ENCODE measurements around the gene RHOT2. TPM values are rescaled to one million over a fixed set of nuclear protein-coding genes. Genes with fewer than 3 reads are reported as not detected.

The RHOT2 gene
- total RNA-seq, 1 donor from 2014 or later = 33.2 TPM

DNA sequence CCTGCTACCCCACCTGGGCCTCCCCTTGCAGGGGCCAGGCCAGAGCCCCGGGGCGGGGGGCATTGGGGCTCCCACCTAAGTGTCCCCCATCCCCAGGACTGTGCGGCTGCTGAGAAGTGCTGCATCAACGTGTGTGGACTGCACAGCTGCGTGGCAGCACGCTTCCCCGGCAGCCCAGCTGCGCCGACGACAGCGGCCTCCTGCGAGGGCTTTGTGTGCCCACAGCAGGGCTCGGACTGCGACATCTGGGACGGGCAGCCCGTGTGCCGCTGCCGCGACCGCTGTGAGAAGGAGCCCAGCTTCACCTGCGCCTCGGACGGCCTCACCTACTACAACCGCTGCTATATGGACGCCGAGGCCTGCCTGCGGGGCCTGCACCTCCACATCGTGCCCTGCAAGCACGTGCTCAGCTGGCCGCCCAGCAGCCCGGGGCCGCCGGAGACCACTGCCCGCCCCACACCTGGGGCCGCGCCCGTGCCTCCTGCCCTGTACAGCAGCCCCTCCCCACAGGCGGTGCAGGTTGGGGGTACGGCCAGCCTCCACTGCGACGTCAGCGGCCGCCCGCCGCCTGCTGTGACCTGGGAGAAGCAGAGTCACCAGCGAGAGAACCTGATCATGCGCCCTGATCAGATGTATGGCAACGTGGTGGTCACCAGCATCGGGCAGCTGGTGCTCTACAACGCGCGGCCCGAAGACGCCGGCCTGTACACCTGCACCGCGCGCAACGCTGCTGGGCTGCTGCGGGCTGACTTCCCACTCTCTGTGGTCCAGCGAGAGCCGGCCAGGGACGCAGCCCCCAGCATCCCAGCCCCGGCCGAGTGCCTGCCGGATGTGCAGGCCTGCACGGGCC is 35.2 kb upstream of the RHOT2 start:
- DNase-seq (ENCODE audit: low spot score) = no peak

DNA sequence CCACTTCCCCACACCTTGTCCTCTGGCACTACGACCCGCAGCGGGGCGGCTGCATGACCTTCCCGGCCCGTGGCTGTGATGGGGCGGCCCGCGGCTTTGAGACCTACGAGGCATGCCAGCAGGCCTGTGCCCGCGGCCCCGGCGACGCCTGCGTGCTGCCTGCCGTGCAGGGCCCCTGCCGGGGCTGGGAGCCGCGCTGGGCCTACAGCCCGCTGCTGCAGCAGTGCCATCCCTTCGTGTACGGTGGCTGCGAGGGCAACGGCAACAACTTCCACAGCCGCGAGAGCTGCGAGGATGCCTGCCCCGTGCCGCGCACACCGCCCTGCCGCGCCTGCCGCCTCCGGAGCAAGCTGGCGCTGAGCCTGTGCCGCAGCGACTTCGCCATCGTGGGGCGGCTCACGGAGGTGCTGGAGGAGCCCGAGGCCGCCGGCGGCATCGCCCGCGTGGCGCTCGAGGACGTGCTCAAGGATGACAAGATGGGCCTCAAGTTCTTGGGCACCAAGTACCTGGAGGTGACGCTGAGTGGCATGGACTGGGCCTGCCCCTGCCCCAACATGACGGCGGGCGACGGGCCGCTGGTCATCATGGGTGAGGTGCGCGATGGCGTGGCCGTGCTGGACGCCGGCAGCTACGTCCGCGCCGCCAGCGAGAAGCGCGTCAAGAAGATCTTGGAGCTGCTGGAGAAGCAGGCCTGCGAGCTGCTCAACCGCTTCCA is 34.4 kb upstream of the RHOT2 start:
- DNase-seq (ENCODE audit: low spot score) = no peak

DNA sequence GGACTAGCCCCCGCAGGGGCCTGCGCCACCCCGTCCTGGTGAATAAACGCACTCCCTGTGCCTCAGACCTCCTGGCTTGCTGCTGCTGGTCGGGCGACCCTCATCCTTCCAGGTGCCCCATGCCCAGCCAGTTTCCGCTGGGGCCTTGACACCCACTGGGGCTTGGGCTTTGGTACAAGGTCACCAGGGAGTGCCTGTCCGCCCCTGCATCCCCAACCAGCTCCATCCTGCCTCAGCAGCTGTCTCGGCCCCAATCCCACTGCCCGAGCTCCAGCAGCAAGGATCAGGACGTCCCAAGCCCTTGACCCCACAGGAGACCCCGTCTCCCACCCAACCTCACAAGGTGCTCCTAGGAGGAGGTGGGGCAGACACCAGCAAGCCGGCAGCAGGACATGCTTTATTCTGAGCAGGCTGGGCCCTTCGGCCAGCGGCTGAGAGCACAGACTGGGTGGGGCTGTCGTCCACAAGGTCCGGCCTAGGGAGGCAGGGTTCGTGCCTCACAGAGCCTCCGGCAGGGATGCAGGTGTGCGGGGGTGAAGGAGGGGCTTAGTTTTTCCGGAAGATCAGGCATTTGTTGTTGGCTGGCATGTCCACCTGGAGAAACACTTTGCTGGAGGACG is 33.8 kb upstream of the RHOT2 start:
- no peak for DNase-seq (ENCODE audit: low spot score)

DNA sequence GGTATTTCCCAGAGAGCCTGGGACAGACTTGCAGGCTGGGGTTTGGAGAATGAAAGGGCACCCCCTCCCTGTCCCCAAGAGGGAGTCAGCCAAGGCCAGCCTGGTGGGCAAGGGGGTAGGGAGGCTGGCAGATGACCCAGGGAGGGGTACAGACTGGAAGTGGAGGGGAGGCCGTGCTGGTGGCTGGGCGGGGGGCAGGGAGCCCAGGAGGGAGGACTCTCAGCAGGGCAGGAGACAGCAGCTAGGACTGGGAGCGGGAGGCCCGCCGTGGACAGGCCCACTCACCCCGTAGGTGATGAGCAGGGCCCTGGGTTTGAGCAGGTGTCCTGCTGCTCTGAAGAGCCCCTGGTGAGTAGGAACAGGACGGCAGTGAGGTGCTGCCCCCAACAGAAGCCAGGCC is 32.9 kb upstream of the RHOT2 start:
- DNase-seq (ENCODE audit: low spot score) = no peak

DNA sequence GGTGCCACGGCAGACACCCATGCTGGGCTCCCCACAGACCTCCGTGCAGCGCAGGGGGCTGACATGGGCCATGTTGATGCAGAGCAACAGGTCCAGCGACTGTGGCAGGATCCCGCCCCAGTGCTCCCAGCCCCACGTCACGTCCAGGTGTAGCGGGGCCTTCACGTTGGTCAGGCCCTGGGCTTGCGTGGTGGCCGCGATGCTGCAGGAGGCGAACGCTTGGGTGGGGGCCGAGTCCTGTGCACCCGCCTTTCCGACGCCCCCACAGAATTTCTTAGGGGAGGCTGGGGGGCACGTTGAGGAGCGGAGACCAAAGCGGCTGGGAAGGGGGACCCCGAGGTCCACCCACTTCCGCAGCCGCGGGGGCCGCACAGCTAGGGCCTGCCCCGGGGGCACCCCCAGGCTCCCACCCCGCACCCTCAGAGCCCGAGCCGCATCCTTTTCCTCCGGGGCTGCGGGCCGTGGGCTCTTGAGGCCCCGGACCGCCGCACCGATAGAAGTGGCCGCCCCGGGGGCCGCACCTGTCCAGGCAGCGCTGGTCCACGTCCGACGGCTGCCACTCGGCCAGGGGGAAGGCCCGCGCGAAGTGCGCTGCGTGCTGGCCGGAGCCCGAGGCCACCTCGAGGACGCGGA is 32.2 kb upstream of the RHOT2 start:
- DNase-seq (ENCODE audit: low spot score) = no peak

DNA sequence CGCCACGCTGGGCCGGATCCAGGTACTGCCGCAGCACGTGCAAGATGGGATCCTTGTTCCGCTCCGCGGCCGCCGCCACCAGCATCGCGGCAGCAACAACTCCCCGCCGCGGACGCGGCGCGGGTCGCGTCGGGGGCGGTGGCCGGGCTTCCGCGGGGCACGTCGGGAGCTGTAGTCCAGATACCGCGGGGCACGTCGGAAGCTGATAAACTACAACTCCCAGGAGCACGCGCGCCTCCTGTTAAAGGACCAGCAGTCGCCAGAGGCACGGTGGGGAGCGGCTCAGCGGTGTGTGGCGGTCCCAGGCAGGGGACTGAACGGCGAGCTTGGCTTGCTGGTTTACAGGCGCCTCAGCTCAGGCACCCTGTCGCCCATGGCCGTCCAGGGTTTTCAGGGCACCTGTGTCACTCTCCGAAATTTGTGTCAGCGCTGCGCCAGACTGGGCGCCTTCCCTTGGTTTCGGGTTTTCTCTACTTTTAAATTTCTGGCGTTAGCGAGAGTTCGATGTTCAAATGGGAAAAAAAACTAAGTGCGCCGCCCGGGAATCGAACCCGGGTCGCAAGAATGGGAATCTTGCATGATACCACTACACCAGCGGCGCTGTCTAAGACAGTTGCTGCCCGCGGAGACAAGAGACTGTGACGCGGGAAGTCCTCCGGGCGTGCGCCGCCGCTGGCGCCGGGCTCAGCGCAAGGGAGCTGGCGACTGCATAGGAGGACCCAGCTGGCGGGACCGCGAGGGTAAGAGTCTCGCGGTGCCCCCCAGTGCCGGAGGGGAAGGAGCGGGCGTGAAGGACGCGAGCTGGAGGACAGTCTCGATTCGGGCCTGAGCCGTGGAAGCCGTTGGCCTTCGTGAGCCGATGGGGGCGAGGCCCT is 31.5 kb upstream of the RHOT2 start, which contains the start of gene METTL26:
TSS of gene METTL26 (minus strand) at position 100 of the 875 bp plus-strand sequence. CDS start at position 85, 15 bp downstream.
- DNase-seq (ENCODE audit: low spot score) = peak; percentile 97

DNA sequence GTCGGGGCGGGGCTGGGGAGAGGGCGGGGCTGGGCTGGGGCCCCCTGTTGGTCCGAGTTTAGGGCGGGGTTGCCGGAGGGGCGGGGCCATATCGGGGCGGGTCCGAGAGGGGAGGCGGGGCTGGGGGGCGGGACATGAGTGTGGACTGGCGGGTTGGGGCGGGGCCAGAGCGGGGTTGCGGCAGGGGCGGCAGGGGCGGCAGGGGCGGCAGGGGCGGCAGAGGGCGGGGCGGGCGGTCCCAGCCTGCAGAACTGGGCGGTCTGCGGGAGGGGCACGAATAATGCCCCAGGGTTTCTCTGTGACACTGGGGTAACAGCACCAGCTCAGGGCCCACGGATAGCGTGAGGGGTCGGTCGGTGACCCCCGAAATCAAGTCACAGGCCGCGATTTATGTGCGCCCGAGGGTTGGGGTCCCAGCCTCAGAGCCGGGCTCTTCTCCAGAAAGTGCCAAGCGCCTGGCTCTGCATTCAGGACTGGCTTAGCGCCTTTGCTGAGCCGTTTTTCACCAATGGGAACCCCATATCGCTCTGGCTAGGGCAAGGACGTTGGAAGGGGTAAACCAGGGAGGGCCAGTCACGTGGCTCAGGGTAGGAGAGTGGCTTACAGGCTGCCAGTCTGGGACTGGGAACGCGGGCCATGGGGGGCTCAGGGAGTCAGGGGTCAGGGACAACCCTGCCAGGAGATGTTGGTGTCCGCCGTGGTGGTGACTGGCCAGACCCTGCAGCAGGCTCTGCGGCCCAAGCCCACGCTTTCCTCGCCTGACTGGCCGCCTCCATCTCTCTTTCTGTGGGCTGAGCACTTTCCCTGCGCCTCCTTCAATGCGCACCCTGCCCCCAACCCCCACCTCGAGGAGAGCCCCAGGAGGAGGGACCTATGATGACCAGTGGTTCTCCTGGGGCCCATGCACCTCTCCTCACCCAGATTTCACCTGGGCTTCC is 30.6 kb upstream of the RHOT2 start:
- DNase-seq (ENCODE audit: low spot score) = peak; percentile 48

DNA sequence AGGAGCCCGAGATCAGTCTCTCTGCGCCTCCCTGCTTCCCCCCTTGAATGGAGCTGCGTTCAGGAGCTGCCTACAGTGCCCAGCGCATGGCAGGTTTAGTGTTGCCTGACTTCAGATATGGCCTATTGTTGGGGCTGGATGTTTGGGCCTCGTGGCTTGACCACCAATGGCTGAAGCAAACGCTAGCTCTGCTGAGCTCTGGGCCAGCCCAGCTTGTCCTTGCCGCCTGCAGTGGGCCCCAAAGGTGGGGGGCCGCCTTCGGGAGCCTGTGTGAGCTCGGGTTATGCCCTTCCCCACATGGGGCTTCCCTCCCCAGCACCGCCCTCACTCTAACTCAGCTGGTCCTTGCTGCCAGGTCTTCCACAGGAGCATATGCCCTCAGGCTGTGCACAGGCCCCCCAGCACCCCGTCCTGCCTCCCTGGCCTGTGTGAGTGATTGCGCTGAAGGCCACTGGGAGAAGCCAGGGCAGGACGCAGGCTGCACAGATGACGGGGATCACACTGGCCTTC is 29.8 kb upstream of the RHOT2 start:
- DNase-seq (ENCODE audit: low spot score) = no peak

DNA sequence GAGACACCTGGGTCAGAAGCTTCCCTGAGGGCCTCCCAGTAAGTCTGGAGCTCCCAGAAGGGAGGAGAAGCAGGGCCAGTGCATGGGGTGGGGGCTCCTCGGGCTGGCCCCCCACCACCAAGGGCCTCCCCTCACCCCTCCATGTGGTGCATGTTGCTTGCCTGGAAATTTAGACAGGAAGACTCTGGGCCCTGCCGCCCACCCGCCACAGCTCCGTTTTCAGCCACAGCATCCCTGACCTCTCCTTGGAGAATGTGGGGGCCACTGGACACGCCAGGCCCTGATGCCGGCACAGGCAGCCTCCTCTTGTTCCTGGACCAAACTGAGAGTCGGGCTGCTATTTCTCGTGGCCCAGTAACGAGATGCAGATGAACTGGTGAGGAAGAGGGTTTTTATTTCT is 29.1 kb upstream of the RHOT2 start:
- no peak for DNase-seq (ENCODE audit: low spot score)

DNA sequence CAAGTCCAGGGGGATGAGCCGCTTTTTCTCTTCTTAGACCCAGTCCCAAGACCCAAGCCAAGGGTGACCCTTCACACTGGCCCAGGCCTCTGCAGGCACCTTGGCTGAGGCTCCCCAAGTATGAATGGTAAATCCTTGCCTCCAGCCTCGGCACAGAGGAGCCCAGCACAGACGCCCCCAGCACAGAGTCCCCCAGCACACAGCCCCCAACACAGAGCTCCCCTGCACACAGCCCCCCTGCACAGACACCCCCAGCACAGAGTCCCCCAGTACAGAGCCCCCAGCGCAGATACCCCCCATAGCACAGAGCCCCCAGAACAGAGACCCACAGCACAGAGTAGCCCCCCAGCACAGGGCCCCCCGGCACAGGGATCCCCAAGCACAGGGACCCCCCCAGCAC is 27.3 kb upstream of the RHOT2 start:
- no peak for DNase-seq (ENCODE audit: low spot score)

DNA sequence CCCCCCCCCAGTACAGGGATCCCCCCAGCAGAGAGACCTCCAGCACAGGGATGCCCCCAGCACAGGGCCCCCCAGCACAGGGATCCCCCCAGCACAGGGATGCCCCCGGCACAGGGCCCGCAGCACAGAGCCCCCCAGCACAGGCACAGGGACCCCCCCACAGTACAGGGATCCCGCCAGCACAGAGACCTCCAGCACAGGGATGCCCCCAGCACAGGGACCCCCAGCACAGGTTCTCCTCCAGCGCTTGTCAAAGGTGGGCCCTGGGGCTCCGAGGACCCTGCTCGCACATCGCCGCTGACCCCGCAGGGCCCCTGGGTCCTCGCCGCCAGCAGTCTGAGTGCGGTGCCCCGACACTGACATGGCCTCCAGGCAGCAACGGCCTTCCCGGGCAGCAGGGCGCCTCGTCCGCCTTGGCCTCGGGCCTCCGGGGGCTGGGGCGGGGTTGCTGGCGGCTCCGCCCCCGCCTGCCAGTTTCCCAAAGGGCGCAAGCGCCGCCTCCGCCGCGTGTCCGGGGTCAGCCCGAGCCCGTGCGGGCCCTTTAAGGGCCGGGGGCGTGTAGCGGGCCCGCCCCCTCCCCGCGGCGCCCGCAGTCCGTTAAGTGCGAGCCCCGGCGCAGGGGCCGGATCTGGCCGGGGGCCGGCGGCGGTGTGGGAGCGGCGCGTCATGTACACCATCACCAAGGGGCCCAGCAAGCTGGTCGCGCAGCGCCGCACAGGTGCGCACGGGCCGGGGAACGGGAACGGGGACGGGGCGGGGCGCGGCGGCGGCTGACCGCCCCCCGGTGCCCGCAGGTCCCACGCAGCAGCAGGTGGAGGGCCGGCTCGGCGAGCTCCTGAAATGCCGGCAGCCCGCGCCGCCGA is 26.4 kb upstream of the RHOT2 start, which contains the start of gene MCRIP2:
TSS of gene MCRIP2 (plus strand) at position 503 of the 863 bp plus-strand sequence. CDS start at position 667, 164 bp downstream.
- peak; percentile 84 for DNase-seq (ENCODE audit: low spot score)

DNA sequence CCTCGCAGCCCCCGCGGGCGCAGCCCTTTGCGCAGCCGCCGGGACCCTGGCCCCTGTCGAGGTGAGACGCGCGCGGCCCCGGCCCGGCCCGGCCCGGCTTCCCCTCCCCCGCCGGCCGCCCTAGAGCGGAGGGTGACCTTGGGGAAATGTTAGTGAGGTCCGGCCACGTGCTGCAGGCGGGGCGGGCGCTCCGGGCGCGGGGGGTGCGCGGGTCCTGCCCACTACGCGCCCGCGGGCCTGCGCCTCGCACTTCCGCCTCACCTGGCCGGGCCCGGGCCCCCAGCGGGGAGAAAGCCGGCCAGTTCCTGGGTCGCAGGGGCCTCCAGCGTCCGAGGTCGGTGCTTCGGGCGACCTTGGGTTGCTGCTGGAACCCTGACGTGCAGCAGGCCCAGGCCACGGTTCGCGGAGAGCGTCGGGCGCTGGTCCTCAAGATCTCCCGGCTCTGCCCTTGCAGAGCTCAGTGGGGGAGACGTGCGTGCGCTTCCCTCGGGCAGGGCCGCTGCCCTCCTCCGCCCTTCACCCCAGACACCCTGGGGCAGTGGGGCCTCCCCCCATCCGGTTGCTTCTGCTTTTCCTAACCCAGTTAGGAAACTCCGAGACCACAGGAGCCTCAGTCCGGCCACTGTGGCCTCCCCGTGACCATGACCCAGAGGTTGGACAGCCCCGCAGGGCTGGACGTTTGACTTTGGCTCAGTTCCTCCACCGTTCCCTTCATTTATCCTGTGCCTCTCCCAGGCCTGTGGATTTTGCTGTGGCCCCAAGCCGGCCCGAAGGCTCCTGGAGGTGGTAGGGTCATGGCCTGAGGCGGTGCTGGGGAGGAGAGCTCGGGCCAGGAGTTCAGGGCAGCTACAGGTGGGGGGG is 25.5 kb upstream of the RHOT2 start:
- peak; percentile 31 for DNase-seq (ENCODE audit: low spot score)

DNA sequence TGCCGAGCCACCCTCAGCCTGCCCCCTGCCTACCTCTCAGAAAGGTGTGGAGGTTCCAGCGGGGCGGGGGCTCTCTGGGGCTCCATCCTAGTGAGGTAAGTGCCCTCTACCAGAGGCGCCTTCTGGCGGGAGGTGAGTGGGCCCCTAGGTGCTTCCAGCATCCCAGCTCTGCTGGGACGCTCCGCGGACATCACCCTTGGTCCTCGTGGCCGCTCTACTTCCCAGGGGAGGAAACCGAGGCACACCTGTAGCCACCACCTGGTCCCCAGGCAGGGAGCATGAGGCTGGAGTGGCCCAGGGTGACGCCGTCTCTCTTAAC is 24.9 kb upstream of the RHOT2 start:
- no peak for DNase-seq (ENCODE audit: low spot score)

DNA sequence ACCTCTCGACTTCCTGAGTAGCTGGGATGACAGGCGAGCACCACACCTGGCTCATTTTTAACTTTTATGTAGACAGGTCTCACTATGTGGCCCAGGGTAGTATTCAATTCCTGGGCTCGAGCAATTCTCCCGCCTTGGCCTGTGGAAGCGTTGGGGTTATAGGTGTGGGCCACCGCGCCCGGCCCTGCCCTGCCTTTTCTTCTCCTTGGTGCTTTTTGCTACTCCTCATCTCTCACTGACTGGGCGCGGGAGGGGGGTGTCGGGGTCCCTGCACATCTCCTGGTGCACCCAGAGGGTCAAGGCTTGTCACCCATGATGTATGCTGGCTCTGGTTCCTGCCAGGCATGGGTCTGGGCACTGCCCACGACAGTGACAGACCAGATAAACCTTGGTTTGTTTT is 23.4 kb upstream of the RHOT2 start:
- DNase-seq (ENCODE audit: low spot score) = no peak

DNA sequence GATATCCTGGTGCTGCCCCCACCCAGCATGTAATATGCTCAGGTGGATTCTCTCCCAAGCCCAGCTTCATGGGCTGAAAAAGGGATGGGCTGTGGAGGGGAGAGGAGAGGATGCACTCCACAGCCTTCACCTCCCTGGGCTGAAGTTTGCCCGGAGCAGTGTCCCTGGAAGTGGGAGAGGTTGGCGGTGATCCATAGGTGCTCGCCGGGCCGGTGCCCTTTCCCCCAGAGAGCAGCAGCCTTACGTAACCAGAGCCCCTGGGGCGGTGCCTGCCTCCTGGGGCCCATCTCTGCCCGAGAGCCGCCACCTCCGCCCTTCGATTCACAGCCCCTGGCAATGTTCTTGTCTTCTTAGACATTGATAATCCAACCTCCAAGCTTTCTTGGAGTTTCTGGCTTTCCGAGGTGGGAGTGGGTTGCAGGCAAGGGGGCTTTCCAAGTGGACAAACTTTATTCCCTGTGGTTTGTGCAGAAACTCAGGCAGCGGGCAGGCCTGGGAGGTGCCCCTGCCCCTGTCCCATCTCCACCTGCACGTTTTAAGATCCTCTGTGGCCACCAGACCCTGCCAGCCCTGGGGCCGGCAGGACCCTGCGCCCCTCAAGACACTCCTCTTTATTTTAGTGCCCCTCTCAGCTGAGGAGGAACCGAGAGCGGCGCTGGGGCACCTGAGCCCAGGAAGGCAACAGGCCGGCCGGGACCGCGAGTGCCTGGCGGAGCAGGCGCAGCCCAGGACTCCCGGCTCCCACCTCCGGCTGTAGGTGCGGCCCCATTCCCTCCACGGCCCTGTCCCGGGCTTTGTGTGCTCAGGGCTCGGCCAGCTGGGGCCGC is 21.9 kb upstream of the RHOT2 start:
- DNase-seq (ENCODE audit: low spot score) = no peak

DNA sequence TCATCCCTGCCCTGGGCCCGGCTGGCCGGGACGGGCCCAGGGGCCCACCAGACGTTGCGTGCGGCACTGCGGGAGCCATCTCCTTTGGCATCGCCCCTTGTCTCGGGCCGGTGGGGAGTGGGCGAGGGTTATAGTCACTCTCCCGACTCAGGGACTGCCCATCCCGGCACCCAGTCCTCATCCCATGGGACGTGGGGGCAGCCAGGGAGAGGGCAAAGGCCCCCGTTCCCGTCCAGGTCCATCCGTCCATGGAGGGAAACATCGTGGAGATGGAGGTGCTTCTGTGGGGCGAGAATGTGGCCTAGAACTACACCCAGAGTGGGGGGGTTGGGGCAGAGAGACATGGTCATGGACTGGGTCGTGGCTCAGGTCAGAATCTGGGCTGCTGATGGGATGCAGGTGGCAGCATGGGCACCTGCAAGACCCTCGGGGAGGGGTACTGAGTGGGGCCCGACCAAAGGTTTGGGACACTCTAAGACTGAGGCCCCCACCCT is 21.2 kb upstream of the RHOT2 start:
- DNase-seq (ENCODE audit: low spot score) = no peak
